ENCODE results near the gene CFLAR.

The CFLAR gene

DNA sequence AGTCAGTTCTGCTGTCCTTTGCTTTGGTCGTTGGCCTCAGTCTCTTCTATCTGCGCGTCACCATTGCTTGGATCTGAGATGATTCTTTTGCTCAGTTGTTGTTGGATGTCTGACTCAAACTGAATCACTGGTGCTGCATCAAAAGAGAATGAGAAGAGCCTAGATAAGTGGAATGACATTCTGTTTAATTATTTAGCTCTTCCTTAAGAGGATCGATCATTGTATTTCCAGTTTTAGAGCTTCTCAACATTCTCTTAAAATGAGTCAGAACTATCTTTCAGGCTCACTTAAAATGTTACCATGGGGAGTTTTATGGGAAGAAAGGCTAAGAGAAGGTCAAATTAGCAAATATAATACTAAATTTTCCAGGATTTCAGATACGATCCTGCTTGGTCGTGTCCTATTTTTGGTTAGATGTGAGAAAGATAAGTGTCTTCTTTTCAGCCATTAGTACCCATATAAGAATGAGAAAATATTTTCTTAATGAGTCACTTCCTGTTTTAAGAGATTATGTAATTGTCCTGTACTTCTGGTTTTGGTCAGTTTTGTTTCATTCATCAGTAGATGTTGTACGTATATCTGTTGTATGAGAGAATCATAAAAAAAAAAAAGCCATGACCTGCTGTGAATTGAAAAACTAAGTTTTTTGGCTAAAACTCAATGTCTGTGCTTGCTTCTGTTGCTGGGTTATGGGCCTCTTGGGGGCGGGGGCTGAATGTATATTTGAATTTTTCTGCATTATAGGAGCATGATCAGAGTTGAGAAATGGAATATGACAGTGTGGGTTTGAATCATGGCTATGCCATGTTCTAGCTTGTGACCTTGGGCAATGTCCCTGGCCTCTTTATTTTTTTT lies 35.4 kb downstream of the CFLAR start:
- TF ChIP-seq, protein P1, sequence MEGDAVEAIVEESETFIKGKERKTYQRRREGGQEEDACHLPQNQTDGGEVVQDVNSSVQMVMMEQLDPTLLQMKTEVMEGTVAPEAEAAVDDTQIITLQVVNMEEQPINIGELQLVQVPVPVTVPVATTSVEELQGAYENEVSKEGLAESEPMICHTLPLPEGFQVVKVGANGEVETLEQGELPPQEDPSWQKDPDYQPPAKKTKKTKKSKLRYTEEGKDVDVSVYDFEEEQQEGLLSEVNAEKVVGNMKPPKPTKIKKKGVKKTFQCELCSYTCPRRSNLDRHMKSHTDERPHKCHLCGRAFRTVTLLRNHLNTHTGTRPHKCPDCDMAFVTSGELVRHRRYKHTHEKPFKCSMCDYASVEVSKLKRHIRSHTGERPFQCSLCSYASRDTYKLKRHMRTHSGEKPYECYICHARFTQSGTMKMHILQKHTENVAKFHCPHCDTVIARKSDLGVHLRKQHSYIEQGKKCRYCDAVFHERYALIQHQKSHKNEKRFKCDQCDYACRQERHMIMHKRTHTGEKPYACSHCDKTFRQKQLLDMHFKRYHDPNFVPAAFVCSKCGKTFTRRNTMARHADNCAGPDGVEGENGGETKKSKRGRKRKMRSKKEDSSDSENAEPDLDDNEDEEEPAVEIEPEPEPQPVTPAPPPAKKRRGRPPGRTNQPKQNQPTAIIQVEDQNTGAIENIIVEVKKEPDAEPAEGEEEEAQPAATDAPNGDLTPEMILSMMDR (IDR thresholded peaks at IDR 0.05; ENCODE audit: extremely low read depth, missing control alignments), result no peak
- peak; percentile 74 for DNase-seq (ENCODE audit: low spot score)

DNA sequence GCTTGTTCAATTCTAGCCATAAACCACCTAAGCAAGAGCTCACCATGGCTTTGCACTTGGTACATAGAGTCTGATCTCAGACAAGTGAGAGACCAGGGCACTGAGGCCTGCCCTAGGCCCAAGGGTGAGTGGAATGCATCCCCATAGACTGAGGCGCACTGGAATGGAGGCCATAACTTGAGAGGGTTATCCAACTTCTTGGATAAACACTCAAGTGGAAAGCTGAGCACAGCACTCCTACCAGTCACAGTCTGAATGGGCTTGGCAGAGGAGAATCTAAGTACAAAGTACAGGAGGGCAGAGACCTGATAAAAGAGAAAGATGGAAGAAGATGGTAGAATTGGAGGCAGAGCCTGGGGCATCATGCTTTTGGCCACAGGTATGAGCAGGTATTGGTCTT lies 36.6 kb downstream of the CFLAR start:
- TF ChIP-seq, protein P1 (IDR thresholded peaks at IDR 0.05; ENCODE audit: extremely low read depth, missing control alignments), result no peak
- DNase-seq (ENCODE audit: low spot score), result no peak

DNA sequence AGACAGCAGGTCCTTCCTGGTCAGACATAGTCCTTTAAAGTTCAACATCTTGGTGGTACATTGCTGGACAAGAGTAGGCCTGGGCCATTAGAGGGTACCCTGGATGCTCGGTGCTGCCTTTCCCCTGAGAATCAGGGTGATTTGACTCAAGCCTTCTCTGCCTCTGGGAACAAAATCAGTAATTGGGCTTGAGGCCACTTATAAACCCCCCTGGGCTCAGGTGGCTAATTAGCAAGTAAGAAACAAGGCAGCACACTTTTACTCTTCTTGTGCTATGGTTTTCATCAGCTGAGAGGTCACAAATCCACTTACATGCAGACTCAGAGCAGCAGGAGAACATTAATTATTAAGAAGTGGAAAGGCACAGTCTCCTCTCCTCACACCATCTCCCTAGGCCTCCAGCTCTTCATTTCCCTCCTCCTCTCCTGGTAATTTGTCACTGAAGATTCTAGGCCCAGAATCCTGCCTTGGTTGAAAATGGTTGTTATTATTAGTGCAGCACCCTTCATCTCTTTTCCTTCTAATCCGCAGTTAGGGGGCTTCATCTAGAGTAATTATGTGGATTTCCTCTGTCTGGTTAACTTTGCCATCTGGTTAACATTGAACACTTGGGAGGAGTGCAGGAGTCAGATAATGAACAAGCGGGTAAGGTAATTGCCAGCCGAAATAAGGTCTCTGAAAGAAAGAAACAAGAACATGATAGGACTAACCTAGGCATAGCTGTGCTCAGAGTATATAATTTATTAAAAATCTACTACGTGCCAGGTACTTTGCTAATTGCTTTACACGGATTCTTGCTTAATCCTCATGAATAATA lies 37.2 kb downstream of the CFLAR start:
- TF ChIP-seq, protein P1 (IDR thresholded peaks at IDR 0.05; ENCODE audit: extremely low read depth, missing control alignments), result no peak
- no peak for DNase-seq (ENCODE audit: low spot score)

DNA sequence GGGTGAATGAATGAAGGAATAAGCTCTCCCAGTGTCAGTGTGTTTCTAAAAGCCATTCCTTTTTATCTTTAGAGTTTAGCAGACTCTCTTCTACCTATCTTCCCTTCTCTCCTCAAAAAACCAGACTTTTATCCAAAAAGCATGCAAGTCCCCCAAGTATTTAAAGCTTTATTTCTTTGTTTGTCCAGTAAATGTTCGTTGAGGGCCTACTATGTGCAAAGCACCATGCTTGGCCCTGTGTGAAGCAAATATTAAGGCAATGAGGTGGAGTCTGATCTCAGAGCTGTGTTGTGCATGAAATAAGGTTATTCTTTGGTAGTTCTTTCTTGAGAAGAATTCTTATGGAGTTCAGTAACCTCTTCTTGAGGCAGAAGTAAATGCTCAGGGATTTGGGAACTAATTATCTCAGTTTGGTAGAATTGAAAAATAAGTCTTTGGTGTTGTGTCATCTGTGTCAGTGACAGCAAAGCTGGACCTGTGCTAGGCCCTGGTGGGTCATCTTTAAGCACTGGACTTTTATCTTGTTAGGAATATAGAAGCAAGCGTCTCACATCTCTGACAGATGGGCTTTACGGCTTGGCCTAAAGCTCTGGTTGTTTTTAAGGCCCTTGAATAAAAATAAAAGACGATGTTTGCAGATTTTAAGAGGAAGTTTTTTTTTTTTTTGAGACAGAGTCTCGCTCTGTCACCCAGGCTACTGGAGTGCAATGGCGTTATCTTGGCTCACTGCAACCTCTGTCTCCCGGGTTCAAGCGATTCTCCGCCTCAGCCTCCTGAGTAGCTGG lies 38.8 kb downstream of the CFLAR start:
- TF ChIP-seq, protein P1 (IDR thresholded peaks at IDR 0.05; ENCODE audit: extremely low read depth, missing control alignments), result no peak
- no peak for DNase-seq (ENCODE audit: low spot score)

DNA sequence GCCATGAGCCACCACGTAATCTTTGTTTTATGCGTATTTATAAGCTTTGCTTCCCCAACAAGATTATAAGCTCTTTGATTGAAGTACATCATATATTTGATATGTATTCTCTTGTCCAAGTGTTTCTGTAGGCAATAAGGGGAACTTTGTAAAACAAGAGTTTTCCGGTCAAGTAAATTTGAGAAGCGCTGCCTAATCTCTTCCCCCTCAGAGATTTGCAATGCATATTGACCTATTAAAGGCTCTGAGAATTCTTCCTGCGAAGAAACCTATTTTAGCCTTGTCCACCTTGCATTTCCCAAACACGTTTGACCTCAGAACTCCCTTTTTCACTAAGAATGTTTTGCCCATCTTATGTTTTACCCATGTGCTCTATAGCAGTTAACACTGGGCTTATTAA lies 40.1 kb downstream of the CFLAR start:
- no peak for DNase-seq (ENCODE audit: low spot score)
- TF ChIP-seq, protein P1 (IDR thresholded peaks at IDR 0.05; ENCODE audit: extremely low read depth, missing control alignments), result no peak

- DNase-seq (ENCODE audit: low spot score), result no peak
- TF ChIP-seq, protein P1 (IDR thresholded peaks at IDR 0.05; ENCODE audit: extremely low read depth, missing control alignments), result no peak
Measured at GRCh38 chr2:201156640-201157039, 40.7 kb downstream of the CFLAR start.
